HG03469 (cell line): ENCODE data around the gene TGFBR1.
"Not testable (repeated sequence)": the region's sequence is repeated elsewhere in the genome, so short reads cannot be mapped to it uniquely, and the experiment has no call there.

Experiments
- ATAC-seq: cut with Tn5 transposase; IDR thresholded peaks from one replicate; pipeline ENCODE4 v1.9.1; 2021; ENCODE audit warnings: mild to moderate bottlenecking, moderate library complexity, moderate number of reproducible peaks; ENCODE audit not compliant: unreplicated experiment

Gene TGFBR1

DNA sequence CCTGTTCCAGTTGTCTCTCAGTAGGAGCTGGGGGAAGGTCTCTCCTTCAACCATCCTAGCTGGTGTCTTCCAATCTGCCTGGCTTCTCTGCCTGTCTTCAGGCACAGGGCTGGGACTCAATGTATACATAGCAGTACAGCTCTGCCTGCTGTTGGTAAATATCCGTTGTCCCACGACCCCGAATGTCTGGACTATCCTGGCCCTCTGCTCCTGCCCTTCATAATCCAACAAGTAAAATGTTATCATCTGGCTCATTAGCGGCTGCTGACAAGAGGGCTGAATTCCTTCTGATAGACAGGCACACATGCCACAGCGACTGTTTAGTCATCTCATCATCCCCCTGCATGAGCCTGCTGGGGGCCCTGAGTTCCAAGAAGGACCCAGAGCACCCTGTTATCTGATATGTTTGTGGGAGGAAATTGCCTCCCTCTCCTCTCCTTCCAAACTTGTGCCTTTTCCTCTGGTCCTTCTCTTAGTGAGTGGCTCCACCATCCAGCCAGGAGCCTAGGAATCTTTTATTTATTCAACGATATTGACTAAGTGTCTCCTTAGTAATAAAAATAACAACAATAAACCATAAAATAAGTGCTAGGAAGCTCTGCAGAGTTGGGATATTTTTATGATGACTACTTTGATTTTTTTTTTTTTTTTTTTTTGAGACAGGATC is 29.5 kb upstream of the TGFBR1 start:
- no peak for ATAC-seq

DNA sequence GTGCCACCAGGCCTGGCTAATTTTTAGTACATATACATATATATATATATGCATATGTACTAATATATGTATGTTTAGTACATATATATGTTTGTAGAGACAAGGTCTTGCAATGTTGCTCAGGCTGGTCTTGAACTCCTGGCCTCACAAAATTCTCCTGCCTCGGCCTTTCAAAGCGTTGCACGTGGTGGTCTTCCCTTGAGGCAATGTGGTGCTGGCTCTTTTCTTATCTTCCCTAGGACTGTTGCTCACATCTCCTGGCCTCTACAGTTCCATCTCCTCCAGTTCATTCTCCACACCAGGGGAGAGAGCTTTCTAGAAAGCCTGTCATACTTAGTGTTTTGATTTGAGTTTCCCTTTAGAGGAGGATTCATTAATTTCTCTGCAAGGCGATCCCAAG is 28.9 kb upstream of the TGFBR1 start:
- no peak for ATAC-seq

DNA sequence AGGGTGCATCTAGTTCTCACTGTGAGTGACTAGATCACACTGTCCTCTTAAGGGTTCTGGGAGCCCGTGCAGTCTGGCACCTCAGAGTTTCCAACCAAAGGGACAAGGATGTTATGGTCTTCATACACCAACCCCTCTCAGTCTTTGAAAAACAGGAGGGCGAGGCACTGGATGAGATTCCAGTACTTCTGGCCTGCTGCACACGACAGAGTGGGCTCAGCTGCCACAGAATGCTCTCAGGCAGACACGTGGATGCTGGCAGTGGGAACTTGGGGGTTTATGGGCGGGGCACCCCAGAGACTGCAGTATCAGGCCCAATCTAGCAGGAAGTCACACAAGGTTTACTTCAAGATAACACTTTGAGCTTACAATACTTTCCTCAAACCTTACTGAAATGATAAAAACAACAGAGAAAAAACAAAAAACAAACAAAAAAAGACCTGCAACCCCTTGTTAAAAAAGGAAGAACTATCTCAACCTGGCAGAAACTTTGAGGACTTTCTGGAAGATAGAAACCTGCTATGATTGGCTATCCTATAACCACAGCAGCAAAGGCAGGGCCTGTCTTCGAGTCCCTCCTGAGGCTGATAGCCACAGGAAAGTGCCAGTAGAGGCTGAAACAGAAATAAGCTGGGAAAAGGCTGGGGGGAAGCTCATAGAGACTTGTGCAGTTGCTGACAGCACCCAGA is 28.3 kb upstream of the TGFBR1 start:
- ATAC-seq, result no peak

DNA sequence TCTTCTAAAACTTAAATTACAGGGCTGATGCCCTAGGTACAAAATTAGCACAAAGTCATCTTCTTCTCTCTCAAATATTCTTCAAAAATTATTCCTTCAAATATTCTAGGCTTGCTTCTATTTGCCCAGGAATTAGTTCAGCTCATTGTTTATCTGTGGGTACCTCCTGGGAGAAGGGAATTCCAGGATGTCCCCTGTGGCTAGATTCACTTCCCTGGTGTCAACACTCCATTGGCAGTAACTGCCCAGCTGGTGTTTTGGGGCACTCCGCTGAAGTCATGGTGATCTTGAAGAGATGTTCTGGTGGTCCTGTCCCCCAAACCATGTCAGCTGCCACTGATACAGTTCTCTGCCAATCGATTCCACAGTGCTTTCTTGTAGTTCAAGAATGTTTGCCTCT is 26.2 kb upstream of the TGFBR1 start:
- no peak for ATAC-seq

DNA sequence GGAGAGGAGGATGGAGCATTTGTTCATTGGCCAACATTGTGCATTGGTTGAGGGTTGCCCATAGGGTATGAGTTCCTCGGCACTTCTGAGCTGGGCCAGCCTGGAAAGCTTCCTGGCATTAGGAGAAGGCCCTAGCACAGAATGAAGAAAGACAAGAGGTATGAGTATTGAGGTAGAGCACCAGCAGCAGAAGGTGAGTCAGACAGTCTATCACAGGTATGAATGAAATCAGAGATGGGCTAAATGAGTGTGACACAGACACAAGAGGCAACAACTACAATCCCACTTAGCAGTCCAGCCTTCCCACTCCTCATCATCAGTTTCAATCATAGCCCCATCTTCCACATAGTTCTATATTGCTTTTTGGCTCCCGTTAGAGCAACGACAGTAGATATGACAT is 25.4 kb upstream of the TGFBR1 start:
- no peak for ATAC-seq

DNA sequence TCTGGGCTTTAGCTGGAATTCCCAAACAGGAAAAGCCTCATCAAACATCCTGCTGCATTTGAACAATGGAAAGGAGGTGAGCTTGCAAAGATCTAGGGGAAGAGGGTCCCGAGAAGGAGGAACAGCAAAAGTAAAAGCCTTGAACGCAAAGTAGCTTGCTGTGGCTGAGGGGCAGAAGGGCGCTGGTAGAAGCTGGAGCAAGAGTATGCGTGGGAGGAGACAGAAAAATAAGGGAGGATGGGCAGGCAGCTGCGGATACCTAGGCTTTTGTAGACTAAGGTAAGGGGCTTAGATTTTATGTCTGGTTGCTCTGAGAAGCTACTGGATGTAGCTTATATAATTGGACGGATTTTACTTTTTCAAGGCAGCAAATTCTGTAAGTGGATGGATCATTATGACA is 21.9 kb upstream of the TGFBR1 start:
- ATAC-seq, result no peak

DNA sequence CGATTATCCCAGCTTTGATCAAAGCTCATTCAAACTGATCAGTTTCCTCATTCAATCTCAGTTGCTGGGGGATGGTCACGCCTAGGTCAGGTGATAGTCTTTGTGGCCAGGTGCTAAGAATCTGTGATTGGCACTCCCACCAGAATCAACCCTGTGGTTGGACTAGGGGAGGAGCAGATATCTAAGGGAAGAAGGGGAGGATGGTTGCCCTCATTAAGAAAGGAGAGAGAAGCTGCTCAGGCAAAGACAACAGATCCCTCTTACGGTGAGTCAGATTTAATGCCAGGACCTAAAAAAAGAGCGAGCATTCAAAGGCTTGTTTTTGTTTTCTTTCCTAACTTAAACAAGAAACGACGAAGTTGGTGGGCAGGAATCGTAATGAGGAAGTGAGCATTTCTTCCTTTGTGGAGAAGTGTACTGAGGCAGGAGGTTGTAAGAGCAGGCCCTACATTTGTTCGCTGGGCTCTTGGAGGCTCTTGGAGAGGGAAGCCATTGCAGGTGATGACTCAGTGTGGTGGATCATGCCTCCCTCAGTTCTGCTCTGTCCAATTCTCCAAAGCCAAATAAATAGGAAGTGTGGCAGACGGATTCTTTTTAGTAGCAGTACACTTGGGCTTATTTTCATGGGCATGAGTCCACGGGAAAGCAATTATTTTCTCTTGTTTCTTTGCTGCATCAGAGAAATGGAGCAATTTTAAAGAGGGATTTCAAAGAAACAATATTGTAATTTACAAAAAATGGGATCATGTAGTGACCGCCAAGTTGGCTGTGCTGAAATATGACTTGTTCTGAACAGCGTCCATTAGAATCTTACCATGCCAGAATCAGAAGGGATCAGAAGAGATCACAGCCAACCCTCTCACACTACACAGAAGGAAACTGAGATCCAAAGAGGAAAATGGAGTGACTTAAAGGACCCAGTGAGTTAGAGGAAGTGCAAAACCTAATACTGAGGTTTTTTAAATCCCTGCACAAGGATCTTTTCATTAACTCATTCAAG is 18.7 kb upstream of the TGFBR1 start:
- ATAC-seq, result no peak

DNA sequence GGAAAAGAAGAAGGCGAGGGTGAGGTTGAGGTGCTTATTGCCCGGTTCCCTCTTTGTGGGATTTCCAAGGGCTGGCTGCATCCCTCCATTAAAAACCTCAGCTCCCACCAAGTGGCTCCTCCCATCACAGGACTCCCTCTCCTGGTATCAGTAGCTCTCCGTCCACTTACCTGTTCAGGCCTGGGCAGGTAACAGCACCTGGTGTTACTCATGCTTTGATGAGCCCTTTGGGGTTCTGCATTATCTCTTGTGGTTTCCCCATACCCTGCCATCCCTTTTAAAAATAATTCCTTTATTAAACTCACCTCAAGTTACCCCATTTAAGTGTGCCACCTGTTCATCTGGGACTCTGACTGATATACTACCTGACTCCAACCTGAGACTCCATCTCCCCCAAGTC is 17.5 kb upstream of the TGFBR1 start:
- ATAC-seq, result no peak

DNA sequence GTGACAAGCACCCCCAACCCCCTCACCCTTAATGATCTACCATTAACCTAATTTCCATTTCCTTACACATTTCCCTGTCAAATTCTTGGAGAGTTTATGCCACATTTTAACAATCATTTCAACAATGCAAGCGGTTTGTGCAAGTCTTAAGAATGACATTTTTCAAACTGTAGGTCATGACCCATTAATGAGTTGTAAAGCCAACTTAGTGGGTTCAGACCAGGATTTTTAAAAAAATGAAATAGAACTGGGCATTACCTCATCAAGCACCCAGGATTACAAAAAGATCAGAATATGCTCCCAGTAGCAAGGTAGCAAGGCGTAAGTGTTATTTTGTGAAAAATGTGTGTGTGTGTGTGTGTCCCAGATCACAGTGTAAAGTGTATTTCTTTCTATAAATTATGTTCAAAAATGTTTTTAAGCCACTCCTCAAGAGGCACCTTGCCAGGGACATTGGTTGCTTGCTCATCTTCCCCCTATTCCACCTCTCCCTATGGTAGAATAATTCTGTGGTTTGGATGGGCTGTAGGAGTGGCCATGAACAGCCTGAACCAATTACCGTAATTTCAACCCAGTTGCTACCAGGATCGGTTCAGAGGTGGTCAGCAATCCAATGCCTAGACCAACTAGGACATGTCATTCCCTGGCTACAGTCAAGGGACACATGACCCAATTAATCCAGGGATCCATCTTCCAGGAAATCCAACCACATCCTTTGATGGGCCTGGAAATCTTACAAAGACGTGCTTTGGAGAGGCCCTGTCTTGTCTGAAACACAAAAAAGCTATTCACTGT is 14.4 kb upstream of the TGFBR1 start:
- no peak for ATAC-seq

DNA sequence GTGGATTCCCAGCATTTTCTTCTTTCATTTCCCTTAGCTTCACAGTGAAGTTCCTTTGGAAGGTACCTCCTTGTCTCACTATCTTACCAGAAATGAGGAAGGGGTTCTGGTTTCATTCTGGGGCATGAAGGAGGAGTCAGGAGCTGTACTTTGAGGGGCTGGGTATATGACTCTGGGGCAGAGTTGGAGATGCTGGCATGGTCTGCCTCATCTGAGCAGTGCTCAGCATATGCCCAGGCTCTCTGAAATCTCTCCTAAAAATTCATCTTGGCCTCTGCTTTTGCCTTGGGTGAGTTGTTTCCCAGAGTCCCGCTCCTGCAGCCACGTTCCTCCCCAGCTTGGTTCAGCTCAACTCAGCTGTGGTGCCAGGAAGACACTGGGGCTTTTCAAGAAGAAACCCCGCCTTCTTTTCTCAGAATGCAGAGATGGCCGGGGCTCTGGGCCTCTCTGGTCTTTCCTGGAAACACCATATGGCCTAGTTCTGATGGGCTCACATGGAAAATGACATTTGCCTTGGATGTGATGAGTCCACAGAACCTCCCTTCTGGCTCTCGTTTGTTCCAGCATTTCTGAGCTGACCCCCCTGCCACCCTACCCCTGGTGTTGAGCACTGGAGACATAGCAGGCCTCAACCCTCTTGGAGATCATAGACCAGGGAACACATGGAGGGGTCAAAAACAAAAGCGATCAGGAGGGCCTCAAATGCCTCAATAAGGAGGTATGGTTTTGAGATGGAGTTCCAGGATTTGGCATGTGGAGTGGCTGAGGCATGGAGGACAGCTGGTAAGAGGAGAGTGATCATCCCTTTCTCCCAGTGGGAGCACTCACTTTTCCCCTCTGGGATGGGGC is 12.0 kb upstream of the TGFBR1 start:
- no peak for ATAC-seq

DNA sequence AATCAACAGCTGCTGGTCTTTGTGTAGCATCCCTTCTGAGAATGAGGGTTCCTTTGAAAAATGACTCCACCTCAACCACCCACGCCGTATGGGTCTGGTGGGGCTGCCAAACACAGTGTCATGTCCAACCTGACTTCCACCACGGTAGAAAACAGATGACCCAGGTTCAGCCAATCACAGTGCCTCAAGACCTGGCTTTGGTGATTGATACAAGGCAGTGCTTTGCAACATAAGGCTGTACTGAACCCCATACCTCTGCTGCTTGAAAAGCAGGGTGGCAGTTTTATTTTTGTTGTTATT is 11.5 kb upstream of the TGFBR1 start:
- ATAC-seq, result no peak

DNA sequence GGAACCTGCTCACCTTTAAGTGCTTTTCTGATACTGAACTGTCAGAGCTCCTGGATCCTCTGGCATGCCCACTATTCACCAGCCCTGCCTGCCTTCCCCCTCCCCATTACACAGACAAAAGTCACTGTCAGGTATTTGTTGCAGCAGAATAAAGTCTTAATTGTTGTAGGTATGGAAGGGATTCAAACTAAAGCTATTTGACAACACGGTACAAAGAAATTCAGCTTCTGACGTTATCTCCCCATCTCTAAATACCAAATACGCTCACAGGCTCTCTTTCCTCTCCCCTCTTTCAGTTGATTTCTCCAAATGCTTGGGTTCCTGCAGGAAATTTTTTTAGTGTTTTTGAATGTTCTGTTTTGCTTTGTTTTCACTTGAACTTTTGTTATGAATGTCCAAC is 9.3 kb upstream of the TGFBR1 start:
- ATAC-seq, result no peak

DNA sequence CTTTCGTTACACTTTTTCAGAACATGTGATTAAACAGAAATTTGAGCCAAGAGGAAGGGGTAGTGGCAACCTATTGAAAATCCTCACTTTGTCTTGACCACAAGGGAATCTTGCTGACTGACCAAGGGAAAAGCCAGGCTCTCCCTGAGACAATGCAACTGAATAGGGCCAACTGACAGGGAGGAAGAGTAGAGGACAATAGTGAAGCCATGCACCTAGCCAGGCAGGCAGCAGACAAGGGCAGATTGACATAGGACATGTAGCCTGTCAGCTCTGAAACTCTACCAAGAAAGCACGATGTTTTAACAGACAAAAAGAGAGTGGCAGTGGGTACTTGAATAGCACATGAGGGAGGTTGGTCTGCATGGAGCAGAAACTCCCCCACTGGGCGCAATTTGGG is 8.5 kb upstream of the TGFBR1 start:
- ATAC-seq, result no peak

DNA sequence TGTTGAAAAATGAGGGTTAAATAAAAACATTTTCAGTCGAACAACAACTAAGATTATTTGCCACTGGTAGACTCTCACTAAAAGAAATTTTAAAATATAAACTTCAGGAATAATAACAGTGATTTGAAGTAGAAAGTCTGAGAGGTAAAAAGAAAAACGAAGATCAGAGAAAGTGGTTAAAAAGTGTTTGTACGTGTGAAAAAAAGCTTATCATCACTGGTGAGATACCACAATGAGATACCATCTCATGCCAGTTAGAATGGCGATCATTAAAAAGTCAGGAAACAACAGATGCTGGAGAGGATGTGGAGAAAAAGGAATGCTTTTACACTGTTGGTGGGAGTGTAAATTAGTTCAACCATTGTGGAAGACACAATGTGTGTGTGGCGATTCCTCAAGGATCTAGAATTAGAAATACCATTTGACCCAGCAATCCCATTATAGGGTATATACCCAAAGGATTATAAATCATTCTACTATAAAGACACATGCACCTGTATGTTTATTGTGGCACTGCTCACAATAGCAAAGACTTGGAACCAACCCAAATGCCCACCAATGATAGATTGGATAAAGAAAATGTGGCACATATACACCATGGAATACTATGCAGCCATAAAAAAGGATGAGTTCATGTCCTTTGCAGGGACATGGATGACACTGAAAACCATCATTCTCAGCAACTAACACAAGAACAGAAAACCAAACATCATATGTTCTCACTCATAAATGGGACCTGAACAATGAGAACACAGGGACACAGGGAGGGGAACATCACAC is 4.9 kb upstream of the TGFBR1 start:
- not testable (repeated sequence) for ATAC-seq

DNA sequence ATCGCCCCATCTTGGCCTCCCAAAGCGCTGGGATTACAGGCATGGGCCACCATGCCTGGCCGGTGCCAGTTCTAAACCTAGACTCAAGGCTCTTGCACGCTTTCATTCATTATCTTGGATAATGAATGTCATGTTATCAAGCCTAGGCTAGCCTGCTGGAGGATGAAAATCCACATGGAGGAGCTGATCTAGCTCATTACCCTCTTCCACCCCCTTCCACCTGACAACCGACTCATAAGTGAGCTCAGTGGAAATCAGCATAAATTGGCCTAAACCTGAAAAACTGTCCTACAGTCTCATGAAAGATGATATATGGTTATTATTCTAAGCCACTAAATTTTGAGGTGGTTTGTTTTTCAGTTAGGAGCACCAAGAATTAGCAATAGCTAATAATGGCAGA is 3.6 kb upstream of the TGFBR1 start:
- no peak for ATAC-seq

DNA sequence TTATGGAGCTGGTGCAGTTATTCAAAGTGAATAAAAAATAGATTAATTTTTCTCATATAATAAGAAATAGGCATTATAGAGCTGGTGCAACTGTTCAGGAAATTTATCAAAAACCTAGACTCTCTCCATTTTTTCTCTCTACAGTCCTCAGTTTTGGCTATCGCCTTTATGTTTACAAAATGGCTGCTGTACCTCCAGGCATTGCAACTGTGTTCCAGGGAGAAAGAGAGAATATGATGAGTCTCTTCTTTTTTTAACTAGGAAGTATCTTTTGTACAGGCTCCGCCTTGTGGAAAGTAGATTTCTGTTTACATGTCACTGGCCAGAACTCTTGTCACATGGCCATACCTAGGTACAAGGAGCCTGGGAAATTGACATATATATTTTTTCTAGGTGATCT is 3.1 kb upstream of the TGFBR1 start:
- ATAC-seq, result no peak

DNA sequence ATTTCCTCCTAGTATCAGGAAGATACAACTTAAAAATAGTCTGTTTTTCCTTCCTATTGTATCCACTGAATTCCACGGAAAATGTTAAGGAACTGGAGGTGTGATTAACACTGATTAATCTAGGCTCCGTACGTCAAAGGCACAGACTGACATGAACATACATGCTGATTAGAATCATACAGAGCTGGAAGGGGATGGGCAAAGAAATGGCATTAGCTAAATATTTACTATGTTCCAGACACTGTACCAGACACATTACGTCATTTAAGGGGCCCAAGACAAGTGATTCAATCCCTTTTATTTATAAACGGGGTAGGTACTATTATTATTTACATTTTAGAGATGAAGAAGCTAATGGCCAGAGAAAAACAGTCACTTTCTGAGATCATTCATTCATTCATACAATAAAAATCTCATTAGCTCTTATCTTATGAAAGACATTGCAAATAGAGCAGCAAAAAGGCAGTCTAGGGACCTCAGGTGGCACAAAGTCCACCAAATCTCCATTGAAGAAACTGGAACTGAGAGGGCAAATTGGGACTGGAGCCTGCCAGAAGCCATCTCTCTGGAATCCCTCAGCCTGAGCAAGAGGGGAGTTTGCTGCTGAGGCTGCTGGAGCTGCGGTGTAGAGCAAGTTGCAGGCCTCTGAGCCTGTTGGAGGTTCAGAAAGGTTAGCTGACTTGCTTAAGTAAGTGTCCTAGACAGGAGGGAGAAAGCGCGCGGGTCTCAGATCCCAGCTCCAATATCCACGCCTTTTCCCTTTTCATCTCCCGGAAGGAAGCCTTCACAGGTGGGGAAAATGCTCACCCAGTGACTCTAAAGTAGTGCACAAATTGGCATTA is 1.6 kb upstream of the TGFBR1 start:
- ATAC-seq, result no peak

DNA sequence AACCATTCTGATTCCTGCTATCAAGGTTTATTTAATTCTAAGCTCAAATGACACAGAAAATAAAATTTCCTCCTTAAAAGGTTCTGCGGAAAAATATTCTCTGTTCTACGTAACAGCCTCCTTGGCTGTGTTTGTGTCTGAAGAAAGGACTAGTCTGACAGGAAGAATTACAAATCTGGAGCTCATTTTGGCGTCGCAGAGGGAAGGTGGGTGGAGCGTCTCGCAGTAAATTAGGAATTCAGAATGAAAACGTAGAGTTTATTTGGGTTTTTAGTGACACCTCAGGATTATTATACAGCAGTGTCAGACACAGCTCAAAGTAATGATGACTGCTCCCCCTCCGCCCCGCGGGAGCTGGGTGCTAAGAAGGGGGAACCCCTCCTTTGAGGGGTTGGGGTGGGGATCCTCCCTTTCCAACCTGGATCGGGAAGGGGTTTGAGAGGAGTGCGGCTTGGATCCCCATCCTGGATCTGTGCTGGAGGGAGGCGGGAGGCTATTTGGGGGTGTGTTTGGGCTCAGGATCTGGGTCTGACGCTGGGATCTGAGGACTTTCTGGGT is 933 bp upstream of the TGFBR1 start:
- ATAC-seq, result no peak
